Activated effector memory CD4-positive, alpha-beta T cell treated with Interleukin-2 at 50 U/mL for 16 hours (primary cell): Measurements from ENCODE around the gene IL22RA1.

Experiments used
- DNase-seq: peaks from one replicate; pipeline ENCODE4 v3.0.0-alpha.2; 2020

The IL22RA1 gene

GRCh38 chr1:24070821-24071393 is 72.0 kb downstream of the IL22RA1 start:
- DNase-seq: peak; percentile 39

- DNase-seq: no peak
Observed at GRCh38 chr1:24069817-24070216, 73.1 kb downstream of the IL22RA1 start.
